HEK293 (cell line): ENCODE results near the gene GNAI2.

ENCODE experiments used
- GLIS2 ChIP-seq: fragments of 450-650 bp; formaldehyde crosslinking; IDR thresholded peaks from 2 replicates; pipeline ENCODE4 v1.5.1; 2016; ENCODE audit warnings: missing biosample characterization, missing genetic modification characterization
- YY1 ChIP-seq: fragments of 450-650 bp; formaldehyde crosslinking; IDR thresholded peaks from 2 replicates; pipeline ENCODE4 v1.5.1; 2018; ENCODE audit warnings: missing biosample characterization, missing genetic modification characterization
- ZBTB7A ChIP-seq: fragments of 450-650 bp; formaldehyde crosslinking; IDR thresholded peaks from 2 replicates; pipeline ENCODE4 v1.5.1; 2016; ENCODE audit warnings: low read depth, missing biosample characterization, missing genetic modification characterization
- ZNF274 ChIP-seq, 2 experiments: fragments of 200-500 bp in 1 of 2; fragments of 450-650 bp in 1 of 2; sonication (Bioruptor generic) in 1 of 2; formaldehyde crosslinking in 1 of 2; IDR thresholded peaks; 2 replicates each; pipeline versions ENCODE4 v1.5.1 to v1.6.1; 2014 to 2016; ENCODE audit warnings: borderline replicate concordance in 1 of 2, inconsistent platforms in 1 of 2, low read length in 1 of 2, missing biosample characterization in 1 of 2, missing genetic modification characterization in 1 of 2
- ZNF585B ChIP-seq: fragments of 450-650 bp; formaldehyde crosslinking; IDR thresholded peaks from 2 replicates; pipeline ENCODE4 v1.5.1; 2016; ENCODE audit warnings: missing biosample characterization, missing genetic modification characterization
- TF ChIP-seq, protein P1 (sequence below): fragments of 450-650 bp; formaldehyde crosslinking; IDR thresholded peaks from 2 replicates; pipeline ENCODE4 v1.5.1; 2016; ENCODE audit warnings: missing biosample characterization, missing genetic modification characterization, borderline replicate concordance
- TF ChIP-seq, protein P2 (sequence below): fragments of 450-650 bp; formaldehyde crosslinking; IDR thresholded peaks from 2 replicates; pipeline ENCODE4 v1.5.1; 2016; ENCODE audit warnings: missing biosample characterization, missing genetic modification characterization
- TF ChIP-seq, protein P3 (sequence below): fragments of 450-650 bp; formaldehyde crosslinking; optimal IDR thresholded peaks from 2 replicates; pipeline ENCODE3; 2016; ENCODE audit warnings: missing biosample characterization, mild to moderate bottlenecking, missing genetic modification characterization
- TF ChIP-seq, protein P4 (sequence below): fragments of 450-650 bp; formaldehyde crosslinking; IDR thresholded peaks from 2 replicates; pipeline ENCODE4 v1.5.1; 2016; ENCODE audit warnings: missing biosample characterization, missing genetic modification characterization
- TF ChIP-seq, protein P5 (sequence below): fragments of 450-650 bp; formaldehyde crosslinking; IDR thresholded peaks from 2 replicates; pipeline ENCODE4 v1.5.1; 2016; ENCODE audit warnings: missing biosample characterization, missing genetic modification characterization
- TF ChIP-seq, protein P6 (sequence below): fragments of 450-650 bp; formaldehyde crosslinking; IDR thresholded peaks from 2 replicates; pipeline ENCODE4 v1.5.1; 2016; ENCODE audit warnings: missing biosample characterization, missing genetic modification characterization

DNA sequence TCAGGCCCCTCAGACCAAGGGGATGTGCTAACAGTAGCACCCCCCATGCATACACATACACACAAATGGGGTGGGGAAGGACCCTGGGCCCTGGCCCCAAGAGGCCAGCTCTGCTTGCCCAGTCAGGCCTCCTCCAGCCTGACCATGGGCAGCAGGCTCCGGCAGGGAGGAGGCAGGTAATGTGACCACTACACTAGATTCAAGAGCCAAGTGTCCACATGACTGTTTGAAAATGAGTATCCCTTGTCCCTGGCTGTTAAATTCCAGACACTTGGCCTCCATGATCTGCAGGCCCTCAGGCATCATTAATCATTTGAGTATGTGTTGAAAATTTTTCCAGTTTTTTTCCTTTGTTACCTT lies 13.9 kb upstream of the GNAI2 start:
- TF ChIP-seq, protein P1, sequence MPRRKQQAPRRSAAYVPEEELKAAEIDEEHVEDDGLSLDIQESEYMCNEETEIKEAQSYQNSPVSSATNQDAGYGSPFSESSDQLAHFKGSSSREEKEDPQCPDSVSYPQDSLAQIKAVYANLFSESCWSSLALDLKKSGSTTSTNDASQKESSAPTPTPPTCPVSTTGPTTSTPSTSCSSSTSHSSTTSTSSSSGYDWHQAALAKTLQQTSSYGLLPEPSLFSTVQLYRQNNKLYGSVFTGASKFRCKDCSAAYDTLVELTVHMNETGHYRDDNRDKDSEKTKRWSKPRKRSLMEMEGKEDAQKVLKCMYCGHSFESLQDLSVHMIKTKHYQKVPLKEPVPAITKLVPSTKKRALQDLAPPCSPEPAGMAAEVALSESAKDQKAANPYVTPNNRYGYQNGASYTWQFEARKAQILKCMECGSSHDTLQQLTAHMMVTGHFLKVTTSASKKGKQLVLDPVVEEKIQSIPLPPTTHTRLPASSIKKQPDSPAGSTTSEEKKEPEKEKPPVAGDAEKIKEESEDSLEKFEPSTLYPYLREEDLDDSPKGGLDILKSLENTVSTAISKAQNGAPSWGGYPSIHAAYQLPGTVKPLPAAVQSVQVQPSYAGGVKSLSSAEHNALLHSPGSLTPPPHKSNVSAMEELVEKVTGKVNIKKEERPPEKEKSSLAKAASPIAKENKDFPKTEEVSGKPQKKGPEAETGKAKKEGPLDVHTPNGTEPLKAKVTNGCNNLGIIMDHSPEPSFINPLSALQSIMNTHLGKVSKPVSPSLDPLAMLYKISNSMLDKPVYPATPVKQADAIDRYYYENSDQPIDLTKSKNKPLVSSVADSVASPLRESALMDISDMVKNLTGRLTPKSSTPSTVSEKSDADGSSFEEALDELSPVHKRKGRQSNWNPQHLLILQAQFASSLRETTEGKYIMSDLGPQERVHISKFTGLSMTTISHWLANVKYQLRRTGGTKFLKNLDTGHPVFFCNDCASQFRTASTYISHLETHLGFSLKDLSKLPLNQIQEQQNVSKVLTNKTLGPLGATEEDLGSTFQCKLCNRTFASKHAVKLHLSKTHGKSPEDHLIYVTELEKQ (tag by site-specific recombination): no peak
- TF ChIP-seq, protein P2, sequence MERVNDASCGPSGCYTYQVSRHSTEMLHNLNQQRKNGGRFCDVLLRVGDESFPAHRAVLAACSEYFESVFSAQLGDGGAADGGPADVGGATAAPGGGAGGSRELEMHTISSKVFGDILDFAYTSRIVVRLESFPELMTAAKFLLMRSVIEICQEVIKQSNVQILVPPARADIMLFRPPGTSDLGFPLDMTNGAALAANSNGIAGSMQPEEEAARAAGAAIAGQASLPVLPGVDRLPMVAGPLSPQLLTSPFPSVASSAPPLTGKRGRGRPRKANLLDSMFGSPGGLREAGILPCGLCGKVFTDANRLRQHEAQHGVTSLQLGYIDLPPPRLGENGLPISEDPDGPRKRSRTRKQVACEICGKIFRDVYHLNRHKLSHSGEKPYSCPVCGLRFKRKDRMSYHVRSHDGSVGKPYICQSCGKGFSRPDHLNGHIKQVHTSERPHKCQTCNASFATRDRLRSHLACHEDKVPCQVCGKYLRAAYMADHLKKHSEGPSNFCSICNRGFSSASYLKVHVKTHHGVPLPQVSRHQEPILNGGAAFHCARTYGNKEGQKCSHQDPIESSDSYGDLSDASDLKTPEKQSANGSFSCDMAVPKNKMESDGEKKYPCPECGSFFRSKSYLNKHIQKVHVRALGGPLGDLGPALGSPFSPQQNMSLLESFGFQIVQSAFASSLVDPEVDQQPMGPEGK (tag by site-specific recombination): no peak
- TF ChIP-seq, protein P3, sequence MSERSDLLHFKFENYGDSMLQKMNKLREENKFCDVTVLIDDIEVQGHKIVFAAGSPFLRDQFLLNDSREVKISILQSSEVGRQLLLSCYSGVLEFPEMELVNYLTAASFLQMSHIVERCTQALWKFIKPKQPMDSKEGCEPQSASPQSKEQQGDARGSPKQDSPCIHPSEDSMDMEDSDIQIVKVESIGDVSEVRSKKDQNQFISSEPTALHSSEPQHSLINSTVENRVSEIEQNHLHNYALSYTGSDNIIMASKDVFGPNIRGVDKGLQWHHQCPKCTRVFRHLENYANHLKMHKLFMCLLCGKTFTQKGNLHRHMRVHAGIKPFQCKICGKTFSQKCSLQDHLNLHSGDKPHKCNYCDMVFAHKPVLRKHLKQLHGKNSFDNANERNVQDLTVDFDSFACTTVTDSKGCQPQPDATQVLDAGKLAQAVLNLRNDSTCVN (tag by site-specific recombination): no peak
- no peak for TF ChIP-seq GLIS2
- no peak for TF ChIP-seq ZBTB7A (tag by site-specific recombination)
- TF ChIP-seq, protein P4, sequence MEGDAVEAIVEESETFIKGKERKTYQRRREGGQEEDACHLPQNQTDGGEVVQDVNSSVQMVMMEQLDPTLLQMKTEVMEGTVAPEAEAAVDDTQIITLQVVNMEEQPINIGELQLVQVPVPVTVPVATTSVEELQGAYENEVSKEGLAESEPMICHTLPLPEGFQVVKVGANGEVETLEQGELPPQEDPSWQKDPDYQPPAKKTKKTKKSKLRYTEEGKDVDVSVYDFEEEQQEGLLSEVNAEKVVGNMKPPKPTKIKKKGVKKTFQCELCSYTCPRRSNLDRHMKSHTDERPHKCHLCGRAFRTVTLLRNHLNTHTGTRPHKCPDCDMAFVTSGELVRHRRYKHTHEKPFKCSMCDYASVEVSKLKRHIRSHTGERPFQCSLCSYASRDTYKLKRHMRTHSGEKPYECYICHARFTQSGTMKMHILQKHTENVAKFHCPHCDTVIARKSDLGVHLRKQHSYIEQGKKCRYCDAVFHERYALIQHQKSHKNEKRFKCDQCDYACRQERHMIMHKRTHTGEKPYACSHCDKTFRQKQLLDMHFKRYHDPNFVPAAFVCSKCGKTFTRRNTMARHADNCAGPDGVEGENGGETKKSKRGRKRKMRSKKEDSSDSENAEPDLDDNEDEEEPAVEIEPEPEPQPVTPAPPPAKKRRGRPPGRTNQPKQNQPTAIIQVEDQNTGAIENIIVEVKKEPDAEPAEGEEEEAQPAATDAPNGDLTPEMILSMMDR (tag by site-specific recombination): no peak
- TF ChIP-seq, protein P5, sequence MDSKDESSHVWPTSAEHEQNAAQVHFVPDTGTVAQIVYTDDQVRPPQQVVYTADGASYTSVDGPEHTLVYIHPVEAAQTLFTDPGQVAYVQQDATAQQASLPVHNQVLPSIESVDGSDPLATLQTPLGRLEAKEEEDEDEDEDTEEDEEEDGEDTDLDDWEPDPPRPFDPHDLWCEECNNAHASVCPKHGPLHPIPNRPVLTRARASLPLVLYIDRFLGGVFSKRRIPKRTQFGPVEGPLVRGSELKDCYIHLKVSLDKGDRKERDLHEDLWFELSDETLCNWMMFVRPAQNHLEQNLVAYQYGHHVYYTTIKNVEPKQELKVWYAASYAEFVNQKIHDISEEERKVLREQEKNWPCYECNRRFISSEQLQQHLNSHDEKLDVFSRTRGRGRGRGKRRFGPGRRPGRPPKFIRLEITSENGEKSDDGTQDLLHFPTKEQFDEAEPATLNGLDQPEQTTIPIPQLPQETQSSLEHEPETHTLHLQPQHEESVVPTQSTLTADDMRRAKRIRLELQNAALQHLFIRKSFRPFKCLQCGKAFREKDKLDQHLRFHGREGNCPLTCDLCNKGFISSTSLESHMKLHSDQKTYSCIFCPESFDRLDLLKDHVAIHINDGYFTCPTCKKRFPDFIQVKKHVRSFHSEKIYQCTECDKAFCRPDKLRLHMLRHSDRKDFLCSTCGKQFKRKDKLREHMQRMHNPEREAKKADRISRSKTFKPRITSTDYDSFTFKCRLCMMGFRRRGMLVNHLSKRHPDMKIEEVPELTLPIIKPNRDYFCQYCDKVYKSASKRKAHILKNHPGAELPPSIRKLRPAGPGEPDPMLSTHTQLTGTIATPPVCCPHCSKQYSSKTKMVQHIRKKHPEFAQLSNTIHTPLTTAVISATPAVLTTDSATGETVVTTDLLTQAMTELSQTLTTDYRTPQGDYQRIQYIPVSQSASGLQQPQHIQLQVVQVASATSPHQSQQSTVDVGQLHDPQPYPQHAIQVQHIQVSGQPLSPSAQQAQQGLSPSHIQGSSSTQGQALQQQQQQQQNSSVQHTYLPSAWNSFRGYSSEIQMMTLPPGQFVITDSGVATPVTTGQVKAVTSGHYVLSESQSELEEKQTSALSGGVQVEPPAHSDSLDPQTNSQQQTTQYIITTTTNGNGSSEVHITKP (tag by site-specific recombination): no peak
- TF ChIP-seq ZNF585B (tag by site-specific recombination): no peak
- TF ChIP-seq YY1: no peak
- TF ChIP-seq, protein P6, sequence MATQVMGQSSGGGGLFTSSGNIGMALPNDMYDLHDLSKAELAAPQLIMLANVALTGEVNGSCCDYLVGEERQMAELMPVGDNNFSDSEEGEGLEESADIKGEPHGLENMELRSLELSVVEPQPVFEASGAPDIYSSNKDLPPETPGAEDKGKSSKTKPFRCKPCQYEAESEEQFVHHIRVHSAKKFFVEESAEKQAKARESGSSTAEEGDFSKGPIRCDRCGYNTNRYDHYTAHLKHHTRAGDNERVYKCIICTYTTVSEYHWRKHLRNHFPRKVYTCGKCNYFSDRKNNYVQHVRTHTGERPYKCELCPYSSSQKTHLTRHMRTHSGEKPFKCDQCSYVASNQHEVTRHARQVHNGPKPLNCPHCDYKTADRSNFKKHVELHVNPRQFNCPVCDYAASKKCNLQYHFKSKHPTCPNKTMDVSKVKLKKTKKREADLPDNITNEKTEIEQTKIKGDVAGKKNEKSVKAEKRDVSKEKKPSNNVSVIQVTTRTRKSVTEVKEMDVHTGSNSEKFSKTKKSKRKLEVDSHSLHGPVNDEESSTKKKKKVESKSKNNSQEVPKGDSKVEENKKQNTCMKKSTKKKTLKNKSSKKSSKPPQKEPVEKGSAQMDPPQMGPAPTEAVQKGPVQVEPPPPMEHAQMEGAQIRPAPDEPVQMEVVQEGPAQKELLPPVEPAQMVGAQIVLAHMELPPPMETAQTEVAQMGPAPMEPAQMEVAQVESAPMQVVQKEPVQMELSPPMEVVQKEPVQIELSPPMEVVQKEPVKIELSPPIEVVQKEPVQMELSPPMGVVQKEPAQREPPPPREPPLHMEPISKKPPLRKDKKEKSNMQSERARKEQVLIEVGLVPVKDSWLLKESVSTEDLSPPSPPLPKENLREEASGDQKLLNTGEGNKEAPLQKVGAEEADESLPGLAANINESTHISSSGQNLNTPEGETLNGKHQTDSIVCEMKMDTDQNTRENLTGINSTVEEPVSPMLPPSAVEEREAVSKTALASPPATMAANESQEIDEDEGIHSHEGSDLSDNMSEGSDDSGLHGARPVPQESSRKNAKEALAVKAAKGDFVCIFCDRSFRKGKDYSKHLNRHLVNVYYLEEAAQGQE (tag by site-specific recombination): no peak
- no peak for TF ChIP-seq ZNF274 (IDR thresholded peaks at IDR 0.05; ENCODE audit: low read length)
- no peak for TF ChIP-seq ZNF274 (tag by site-specific recombination; IDR thresholded peaks at IDR 0.05; ENCODE audit: borderline replicate concordance)
